D341Med (cell line): ENCODE data around the gene DBI.
"Not testable (repeated sequence)": the region's sequence is repeated elsewhere in the genome, so short reads cannot be mapped to it uniquely, and the experiment has no call there.

ENCODE experiments used
- DNase-seq: peaks from one replicate; pipeline ENCODE4 v3.0.0; 2012; ENCODE audit warnings: low spot score

The DBI gene

DNA sequence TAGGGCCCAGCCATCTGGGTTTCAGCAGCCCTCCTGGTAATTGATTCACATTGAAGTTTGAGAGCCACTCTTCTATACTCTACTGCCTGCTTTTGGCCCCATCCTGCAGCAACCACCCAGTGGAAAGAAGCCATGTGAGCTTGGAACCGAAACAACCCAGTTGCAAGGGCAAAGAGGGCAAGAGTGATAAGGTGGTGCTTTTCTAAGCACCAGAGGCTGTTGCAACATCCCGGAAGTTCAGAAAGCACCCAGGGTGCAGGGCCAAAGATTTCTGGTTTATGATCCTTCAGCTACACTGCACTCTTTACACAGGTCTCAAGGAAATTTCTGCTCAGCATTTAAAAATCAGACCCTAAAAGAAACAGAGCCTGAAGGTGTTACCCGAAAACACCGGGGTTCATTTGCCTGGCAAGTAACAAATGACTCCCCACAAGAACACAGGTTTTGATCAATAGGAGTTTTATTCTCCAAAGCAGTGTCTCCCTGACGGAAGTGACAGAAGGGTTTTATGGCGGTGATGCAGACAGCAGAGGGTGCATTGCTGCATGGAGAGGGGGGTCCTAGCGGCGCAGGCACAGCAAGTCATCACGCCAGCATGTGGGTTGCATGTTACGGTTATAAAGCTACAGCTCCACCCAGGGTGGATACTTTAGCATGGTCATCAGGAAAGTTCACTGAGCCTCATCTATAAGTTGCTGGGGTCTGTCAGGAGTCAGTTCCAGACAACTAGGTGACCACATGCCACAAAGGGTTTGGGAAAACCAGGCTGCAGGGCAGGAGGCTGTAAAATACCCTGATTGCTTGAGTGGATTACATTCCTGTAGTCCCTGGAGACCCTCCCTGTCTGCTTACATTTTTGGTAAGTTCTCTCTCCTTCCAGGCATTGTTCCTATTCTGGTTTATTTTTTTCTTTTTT, 36.1 kb downstream of the DBI start:
- DNase-seq: no peak

DNA sequence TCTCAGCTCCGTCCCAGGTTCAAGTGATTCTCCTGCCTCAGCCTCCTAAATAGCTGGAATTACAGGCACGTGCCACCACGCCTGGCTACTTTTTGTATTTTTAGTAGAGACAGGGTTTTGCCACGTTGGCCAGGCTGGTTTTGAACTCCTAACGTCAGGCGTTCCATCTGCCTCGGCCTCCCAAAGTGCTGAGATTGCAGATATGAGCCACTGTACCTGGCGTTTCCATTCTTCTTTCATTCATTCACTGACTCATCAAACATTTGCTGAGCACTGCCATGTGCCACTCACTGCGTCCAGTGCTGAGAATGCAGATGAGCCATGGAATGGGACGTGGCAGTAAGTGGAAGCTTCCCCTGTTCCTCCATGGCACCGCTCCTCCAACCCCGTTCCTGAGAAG, 36.8 kb downstream of the DBI start:
- not testable (repeated sequence) for DNase-seq

DNA sequence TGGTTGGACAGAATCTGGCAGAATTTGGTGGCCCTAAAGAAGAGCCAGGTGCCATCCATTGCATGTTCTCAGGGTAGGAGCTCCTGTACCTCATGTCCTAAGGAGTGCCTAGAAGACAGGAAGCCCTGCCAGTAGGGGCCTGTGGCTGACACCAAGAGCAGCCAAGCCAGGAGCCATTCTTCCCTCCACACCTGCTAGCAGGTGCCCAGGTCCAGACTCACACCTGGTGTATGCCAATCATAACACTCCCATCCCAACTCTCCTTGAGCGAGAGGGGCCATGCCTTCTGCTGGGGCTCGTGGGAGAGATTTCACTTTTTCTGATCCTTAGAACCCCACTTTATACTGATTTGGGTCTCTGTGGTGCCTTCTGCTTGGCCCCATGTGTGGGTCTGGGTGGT, 38.4 kb downstream of the DBI start:
- no peak for DNase-seq

DNA sequence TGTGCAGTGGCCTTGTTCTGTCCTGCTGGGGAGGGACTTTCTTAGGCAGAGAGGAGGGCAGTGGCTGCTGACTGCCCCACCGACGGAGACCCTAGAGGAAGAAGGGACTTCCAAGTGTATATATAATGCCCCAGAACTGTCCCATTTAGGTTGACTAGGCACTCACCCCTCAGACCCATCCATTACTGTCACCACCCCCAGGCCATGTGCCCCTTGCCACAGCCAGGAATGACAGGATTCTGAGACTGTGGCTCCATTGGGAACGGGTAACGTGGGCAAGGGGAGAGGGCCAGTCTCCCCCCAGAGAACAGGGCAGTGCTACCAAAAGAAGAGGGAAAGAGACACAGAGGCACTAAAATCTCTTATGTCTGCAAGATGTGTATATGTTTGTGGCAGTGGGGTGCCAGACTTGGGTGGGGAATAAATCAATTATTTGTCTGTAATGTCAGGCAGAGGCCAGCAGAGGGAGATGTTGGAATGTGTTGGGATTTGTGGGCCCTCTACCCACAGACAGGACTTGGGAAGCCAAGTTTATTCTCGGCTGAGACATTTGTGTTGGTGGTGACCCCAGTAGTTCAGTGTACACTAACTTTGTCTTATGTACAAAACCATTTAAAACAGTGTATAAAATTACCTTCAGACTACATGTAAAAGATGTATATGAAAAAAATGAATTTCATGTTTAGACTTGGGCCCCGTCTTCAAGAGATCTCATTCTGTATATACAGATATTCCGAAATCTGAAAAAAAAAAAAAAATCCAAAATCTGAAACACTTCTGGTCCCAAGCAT, 40.8 kb downstream of the DBI start:
- peak; percentile 81 for DNase-seq

DNA sequence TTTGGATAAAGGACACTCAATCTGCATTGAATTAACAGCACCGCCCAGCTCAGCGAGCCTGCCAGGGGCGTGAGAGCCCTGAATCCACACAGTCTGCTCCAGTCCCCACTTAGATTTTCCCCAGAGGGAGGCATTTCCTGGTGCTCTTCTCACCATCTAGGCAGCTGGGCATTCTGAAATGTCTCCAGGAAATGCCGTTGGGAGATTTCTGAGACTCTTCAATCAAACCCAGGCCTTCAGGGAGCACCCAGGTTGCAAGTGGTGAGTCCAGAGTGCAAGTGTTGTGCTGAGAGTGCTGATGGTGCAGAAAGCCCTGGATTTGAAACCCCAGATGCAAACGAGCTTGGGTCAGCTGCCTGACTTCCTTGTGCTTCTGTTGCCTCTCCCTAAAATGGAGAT, 41.4 kb downstream of the DBI start:
- DNase-seq: no peak

DNA sequence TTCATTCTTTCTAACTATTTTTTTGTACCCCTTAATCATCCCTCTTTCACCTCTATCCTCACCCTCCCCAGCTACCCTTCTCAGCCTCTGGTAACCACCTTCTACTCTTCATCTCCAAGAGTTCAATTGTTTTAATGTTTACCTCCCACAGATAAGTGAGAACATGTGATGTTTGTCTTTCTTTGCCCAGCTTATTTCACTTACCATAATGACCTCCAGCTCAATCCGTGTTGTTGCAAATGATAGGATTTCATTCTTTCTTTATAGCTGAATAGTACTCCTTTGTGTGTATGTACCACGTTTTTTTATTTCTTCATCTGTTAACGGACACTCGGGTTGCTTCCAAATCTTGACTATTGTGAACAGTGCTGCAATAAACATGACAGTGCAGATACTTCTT, 42.7 kb downstream of the DBI start:
- DNase-seq: no peak

DNA sequence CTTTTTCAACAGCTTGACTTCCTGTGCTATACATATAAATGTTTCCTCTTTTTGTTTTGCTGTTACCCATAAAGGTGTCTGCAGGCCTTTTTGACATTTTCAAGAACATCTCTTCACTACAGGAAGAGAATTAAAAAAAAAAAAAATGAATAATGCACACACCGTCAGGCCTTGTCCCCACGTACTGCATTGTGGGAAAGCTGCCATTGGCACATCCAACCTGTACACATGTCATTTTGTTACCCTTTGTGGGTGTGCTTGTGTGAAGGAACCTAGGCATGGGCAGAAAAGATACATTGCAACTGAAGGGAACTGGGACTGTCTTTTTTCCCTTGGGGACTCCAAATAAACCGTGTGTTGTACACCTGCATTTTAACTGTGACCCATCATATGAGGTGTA, 48.1 kb downstream of the DBI start:
- no peak for DNase-seq

DNA sequence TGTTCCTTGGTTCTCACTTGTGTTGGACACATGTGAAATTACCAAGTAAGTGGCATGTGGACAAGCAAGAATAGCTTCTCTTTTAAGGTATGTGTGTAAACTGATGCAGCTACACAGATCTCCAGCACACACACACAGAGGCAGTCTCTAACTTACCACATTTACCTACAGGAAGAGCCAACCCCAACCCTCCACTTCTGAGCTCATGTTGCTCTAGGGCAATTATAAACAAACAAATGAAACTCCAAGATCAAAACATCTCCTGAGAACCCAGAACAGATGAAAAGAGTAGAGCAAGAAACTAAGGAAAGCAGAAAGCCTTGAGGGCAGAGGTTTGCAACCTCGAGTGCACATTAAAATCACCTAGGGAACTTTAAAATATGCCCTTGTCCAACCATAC, 48.9 kb downstream of the DBI start:
- no peak for DNase-seq

DNA sequence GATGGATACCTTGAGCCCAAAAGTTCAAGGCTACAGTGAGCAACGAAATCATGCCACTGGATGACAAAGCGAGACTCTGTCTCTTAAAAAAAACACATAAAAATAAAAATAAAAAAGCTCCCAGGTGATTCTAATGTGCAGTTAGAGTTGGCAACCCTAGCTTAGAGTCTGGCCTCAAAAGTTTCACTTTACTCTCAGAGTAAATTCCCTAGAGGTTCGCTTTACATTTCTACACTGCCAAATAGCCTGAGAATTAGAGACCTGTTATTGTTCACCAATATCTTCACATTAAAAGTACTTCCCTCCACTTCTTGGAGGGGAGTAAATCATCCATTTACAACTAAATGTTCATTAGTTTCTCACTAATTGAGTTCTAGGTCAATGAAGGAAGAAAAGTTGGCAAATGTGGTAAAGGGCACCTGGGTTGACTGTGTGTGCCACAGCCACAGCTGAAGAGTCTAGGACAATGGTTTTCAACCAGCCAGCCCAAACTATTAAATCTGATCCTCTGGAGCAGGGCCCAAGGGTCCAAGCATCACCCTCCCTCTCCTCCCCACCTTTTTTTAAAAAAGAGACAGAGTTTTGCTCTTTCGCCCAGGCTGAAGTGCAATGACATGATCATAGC, 49.6 kb downstream of the DBI start:
- DNase-seq: no peak

DNA sequence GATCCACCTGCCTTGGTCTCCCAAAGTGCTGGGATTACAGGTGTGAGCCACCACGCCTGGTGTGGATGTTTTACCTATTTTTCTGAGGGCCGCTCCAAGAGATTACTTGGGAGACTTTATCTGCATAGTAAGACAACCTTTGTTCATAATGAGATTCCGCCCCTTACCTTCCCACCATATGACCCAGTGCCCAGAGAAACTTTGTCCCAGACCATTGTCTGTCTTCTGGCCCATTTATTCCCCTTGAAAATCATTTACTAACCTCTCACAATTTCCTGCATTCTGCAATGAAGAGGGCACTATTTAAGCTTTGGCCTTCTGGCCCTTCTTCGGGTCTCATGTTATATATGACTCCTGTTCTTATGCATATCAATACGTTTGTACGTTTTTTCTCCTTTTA, 51.1 kb downstream of the DBI start:
- no peak for DNase-seq

DNA sequence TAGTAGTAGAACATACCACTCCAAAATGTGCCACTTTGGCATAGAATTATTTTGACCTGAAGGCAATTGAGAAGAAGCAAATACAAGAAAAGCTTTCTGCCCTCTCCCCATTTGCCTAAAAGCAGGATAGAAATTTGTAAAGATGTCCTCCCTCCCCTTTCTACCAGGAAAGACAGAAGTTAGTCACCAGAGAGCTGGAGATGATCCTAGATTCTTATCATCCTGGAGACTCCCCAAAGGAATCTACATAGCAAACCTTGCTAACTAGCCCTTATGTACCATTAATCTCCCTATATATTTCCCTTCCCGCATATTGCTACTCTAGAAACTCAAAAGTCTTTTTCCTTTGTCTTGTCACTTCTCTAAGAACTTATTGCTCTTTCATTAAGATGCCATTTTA, 52.3 kb downstream of the DBI start:
- DNase-seq: no peak

DNA sequence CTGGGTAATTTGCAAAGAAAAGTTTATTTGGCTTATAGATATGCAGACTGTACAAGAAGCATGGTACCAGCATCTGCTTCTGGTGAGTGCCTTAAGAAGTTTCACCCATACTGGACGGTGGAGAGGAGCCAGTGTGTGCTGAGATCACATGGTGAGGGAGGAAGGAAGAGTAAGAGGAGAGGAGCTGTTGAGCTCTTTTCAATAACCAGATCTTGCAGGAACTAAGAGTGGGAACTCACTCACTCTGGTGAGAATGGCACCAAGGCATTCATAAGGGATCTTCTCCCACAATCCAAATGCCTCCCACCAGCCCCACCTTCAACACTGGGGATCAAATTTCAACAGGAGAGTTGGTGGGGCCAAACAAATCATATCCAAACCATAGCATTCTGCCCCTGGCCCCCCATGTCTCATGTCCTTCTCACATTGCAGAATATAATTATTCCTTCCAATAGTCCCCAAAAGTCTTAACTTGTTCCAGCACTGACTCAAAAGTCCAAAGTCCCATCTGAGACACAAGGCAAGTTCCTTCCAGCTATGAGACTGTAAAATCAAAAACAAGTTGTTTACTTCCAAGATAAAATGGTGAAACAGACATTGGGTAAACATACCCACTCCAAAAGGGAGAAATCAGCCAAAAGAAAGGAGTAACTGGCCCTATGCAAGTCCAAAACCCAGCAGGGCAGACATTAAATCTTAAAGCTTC, 53.2 kb downstream of the DBI start:
- no peak for DNase-seq

DNA sequence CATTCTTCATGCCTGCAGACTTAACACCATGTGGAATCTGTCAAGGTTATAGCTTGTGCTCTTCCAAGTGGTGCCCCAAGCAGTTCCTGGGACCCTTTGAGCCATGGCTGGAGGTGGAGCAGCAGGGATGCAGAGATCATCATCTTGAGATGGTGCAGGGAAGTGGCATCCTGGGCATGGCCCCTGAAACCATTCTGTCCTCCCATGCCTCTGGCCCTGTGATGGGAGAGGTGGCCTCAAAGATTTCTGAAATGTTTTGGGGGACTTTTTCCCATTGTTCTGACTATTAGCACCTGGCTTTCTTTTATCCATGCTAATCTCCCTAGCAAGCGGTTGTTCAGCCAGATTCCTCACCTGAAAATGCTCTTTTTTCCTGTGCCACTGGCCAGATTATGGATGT, 54.5 kb downstream of the DBI start:
- no peak for DNase-seq

DNA sequence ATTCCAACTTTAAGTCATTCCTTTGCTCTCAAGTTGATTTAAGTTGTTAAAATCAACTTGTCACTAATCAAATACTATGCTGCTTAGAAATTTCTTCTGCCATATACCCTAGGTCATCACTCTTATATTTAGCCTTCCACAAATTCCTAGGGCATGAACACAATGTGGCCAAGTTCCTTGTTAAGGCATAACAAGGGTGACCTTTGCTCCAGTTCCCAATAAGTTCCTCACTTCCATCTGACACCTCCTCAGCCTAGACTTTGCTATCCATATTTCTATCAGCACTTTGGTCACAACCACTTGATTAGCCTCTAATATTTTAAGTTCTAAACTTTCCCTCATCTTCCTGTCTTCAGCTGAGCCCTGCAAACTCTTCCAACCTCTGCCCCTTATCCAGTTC, 55.0 kb downstream of the DBI start:
- no peak for DNase-seq
